HEK293 (cell line): ENCODE results near the gene WDR19.

Source experiments
- AEBP2 ChIP-seq: fragments of 450-650 bp; formaldehyde crosslinking; IDR thresholded peaks from 2 replicates; pipeline ENCODE4 v1.5.1; 2016; ENCODE audit warnings: missing biosample characterization, missing genetic modification characterization, borderline replicate concordance
- CTCF ChIP-seq: fragments of 450-650 bp; formaldehyde crosslinking; IDR thresholded peaks from 2 replicates; pipeline ENCODE4 v1.5.1; 2016; ENCODE audit warnings: missing biosample characterization, missing genetic modification characterization
- PRDM4 ChIP-seq: fragments of 450-650 bp; formaldehyde crosslinking; IDR thresholded peaks from 2 replicates; pipeline ENCODE4 v1.5.1; 2017; ENCODE audit warnings: missing biosample characterization, missing genetic modification characterization
- ZBTB21 ChIP-seq: fragments of 450-650 bp; formaldehyde crosslinking; IDR thresholded peaks from 2 replicates; pipeline ENCODE4 v1.5.1; 2017; ENCODE audit warnings: missing biosample characterization, missing genetic modification characterization
- ZBTB7A ChIP-seq: fragments of 450-650 bp; formaldehyde crosslinking; IDR thresholded peaks from 2 replicates; pipeline ENCODE4 v1.5.1; 2016; ENCODE audit warnings: low read depth, missing biosample characterization, missing genetic modification characterization
- ZBTB8A ChIP-seq: fragments of 450-650 bp; formaldehyde crosslinking; IDR thresholded peaks from 2 replicates; pipeline ENCODE4 v1.5.1; 2016; ENCODE audit warnings: missing biosample characterization, missing genetic modification characterization
- ZNF473 ChIP-seq: fragments of 450-650 bp; formaldehyde crosslinking; IDR thresholded peaks from 2 replicates; pipeline ENCODE4 v1.5.1; 2017; ENCODE audit warnings: missing biosample characterization, missing genetic modification characterization
- ZNF555 ChIP-seq: fragments of 450-650 bp; formaldehyde crosslinking; conservative IDR thresholded peaks from 2 replicates; pipeline ENCODE4 v1.5.1; 2017; ENCODE audit warnings: missing biosample characterization, mild to moderate bottlenecking, missing genetic modification characterization, inconsistent platforms
- ZNF571 ChIP-seq: fragments of 450-650 bp; formaldehyde crosslinking; IDR thresholded peaks from 2 replicates; pipeline ENCODE4 v1.5.0; 2017; ENCODE audit warnings: missing biosample characterization, missing genetic modification characterization
- ZSCAN18 ChIP-seq: fragments of 450-650 bp; formaldehyde crosslinking; IDR thresholded peaks from 2 replicates; pipeline ENCODE4 v1.5.1; 2016; ENCODE audit warnings: missing biosample characterization, missing genetic modification characterization

GRCh38 chr4:39331191-39331590 is 148.9 kb downstream of the WDR19 start:
- TF ChIP-seq CTCF (tag by site-specific recombination): no peak
- TF ChIP-seq ZBTB21 (tag by site-specific recombination): no peak
- no peak for TF ChIP-seq AEBP2 (tag by site-specific recombination)
- TF ChIP-seq ZNF473 (tag by site-specific recombination): no peak
- no peak for TF ChIP-seq ZNF571 (tag by site-specific recombination)
- TF ChIP-seq PRDM4 (tag by site-specific recombination): no peak
- no peak for TF ChIP-seq ZNF555 (tag by site-specific recombination)
- TF ChIP-seq ZBTB8A: no peak
- TF ChIP-seq ZBTB7A (tag by site-specific recombination): no peak
- TF ChIP-seq ZSCAN18 (tag by site-specific recombination): no peak
